Fibroblast of lung (primary cell): ENCODE measurements around the gene EML1.

Source experiments
- CTCF ChIP-seq, 2 donors: IDR thresholded peaks in 1 of 2; conservative IDR thresholded peaks in 1 of 2; 1 replicate in 1 of 2; 2 replicates in 1 of 2; pipeline ENCODE4 v1.5.1; 2011 to 2012; ENCODE audit warnings: low read length in 2 of 2, control low read depth in 1 of 2, inconsistent platforms in 1 of 2, low read depth in 1 of 2, mild to moderate bottlenecking in 1 of 2
- EZH2 ChIP-seq: IDR thresholded peaks from 2 replicates; pipeline ENCODE4 v1.5.1; 2012; ENCODE audit warnings: low read length, control low read depth, mild to moderate bottlenecking; ENCODE audit errors: missing control alignments

GRCh38 chr14:99824776-99825175 is 31.6 kb downstream of the EML1 start:
- no peak for TF ChIP-seq CTCF (conservative IDR thresholded peaks at IDR 0.05 in 1 of 2, IDR thresholded peaks at IDR 0.05 in 1 of 2; ENCODE audit: low read depth in 1 of 2, low read length in 2 of 2)
- TF ChIP-seq EZH2 = no peak
